CD4-positive, alpha-beta T cell (primary cell): ENCODE measurements around the gene KIF3C. TPM values are rescaled to one million over a fixed set of nuclear protein-coding genes. Genes with fewer than 3 reads are reported as not detected.

Source experiments
- ATAC-seq: fragments of 200-7000 bp; cut with Tn5 transposase; one replicate; pipeline ENCODE4 v1.10.0; 2022; ENCODE audit warnings: mild to moderate bottlenecking; ENCODE audit not compliant: poor library complexity
- CTCF ChIA-PET: fragments of 350-600 bp; sonication (Branson Sonifier 250); formaldehyde crosslinking; loops from one replicate; lab custom pipeline; 2021; ENCODE audit warnings: antibody characterized with exemption, inconsistent platforms; lab: Charles Lee
- POLR2A ChIA-PET: fragments of 350-600 bp; sonication (Branson Sonifier 250); formaldehyde crosslinking; loops from one replicate; lab custom pipeline; 2021; ENCODE audit warnings: antibody characterized with exemption, inconsistent platforms; lab: Charles Lee
- DNase-seq, 14 experiments: peaks; one replicate each; pipeline ENCODE4 v3.0.0-alpha.2; 2013 to 2020; ENCODE audit warnings: mixed read lengths in 2 of 14
- H3K27ac ChIP-seq, 2 donors: one replicate each; pipeline versions ENCODE4 v1.5.1 to v1.7.0; 2013; ENCODE audit warnings: low read length in 2 of 2, low read depth in 1 of 2, mild to moderate bottlenecking in 1 of 2
- H3K27me3 ChIP-seq, 2 experiments: 1 replicate in 1 of 2; 2 replicates in 1 of 2; pipeline versions ENCODE4 v1.6.1 to v1.7.0; 2013; ENCODE audit warnings: low read length in 2 of 2, control low read depth in 1 of 2, mild to moderate bottlenecking in 1 of 2, moderate library complexity in 1 of 2; ENCODE audit not compliant: insufficient read depth in 2 of 2, control insufficient read depth in 1 of 2
- H3K36me3 ChIP-seq: one replicate; pipeline ENCODE4 v1.6.1; 2013; ENCODE audit warnings: low read length, control low read depth; ENCODE audit not compliant: insufficient read depth
- H3K4me1 ChIP-seq: one replicate; pipeline ENCODE4 v1.6.1; 2013; ENCODE audit warnings: low read length, control low read depth; ENCODE audit not compliant: insufficient read depth
- H3K4me3 ChIP-seq: one replicate; pipeline ENCODE4 v1.5.1; 2013; ENCODE audit warnings: mild to moderate bottlenecking, low read length, moderate library complexity
- H3K9me3 ChIP-seq, 2 experiments: 1 replicate in 1 of 2; 2 replicates in 1 of 2; pipeline versions ENCODE4 v1.6.1 to v1.7.0; 2013; ENCODE audit warnings: low read length in 2 of 2, mild to moderate bottlenecking in 2 of 2, control low read depth in 1 of 2, moderate library complexity in 1 of 2; ENCODE audit not compliant: control insufficient read depth in 1 of 2, insufficient read depth in 1 of 2
- H3K27ac Mint-ChIP-seq: one replicate; pipeline ENCODE4 v1.8.0; 2020; ENCODE audit warnings: mixed read lengths
- H3K27me3 Mint-ChIP-seq: one replicate; pipeline ENCODE4 v1.8.0; 2021; ENCODE audit warnings: mixed read lengths
- H3K36me3 Mint-ChIP-seq: one replicate; pipeline ENCODE4 v1.8.0; 2021; ENCODE audit warnings: low read depth, mixed read lengths
- H3K4me1 Mint-ChIP-seq: one replicate; pipeline ENCODE4 v1.8.0; 2021; ENCODE audit warnings: low read depth, mixed read lengths
- H3K4me3 Mint-ChIP-seq: one replicate; pipeline ENCODE4 v1.8.0; 2020; ENCODE audit warnings: mild to moderate bottlenecking, mixed read lengths
- H3K9me3 Mint-ChIP-seq: one replicate; pipeline ENCODE4 v1.8.0; 2020; ENCODE audit warnings: mixed read lengths
- intact Hi-C, 2 experiments: fragments of 100-400 bp; cut with DNase I in 1 of 2; cut with micrococcal nuclease in 1 of 2; formaldehyde crosslinking; loops; one replicate each; pipeline versions ENCODE4 v1.15.1 to v1.9.0; 2023 to 2025; cut with DNase I, micrococcal nuclease
- total RNA-seq, 174 experiments: library from RNA in 2 of 174; stranded (reverse) in 2 of 174; gene quantifications; one replicate each; pipeline ENCODE4 v1.2.3 and lab custom pipeline; 2021 to 2026
- TF ChIP-seq, protein P1 (sequence below): fragments of 200-600 bp; IDR thresholded peaks from one replicate; pipeline ENCODE4 v1.8.0; 2022; ENCODE audit warnings: antibody characterized with exemption, mild to moderate bottlenecking

KIF3C gene
- total RNA-seq, 2 experiments from 2014 or later: 1.8 to 3.4 TPM

DNA sequence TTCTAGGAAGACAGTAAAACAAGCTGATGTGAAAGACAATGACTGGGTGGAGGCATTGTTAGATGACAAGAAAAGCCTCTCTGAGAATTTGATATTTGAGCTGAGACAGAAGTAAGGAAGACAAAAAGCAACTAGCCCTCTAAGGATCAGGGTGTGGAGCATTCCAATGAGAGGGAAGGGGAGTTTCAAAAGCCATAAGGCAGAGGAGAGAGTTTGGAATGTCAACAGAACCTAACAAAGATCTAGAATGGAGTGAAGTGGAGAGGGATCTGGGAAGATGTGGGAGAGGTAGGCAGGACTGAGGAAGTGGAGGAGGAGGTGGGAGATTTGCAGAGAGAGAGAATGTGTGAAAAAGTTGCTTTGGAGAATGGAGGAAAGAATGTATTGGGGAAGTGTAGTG lies 86.7 kb downstream of the KIF3C start:
- CTCF ChIA-PET: no interaction called here
- H3K4me3 Mint-ChIP-seq: no peak overlapping the region
- H3K9me3 Mint-ChIP-seq: no peaks in the 10 kb centered on the region
- Histone ChIP-seq H3K4me1 (no peaks in the 10 kb centered on the region), H3K36me3 (no peaks in the 10 kb centered on the region), H3K27ac (no peak overlapping the region), H3K4me3 (no peak overlapping the region), H3K9me3 (no peaks in the 10 kb centered on the region), H3K27me3 (no peaks in the 10 kb centered on the region)
- no peaks in the 10 kb centered on the region for H3K4me1 Mint-ChIP-seq
- POLR2A ChIA-PET: interaction anchor here (0.6 kb wide), 1 partner anchor 69 kb away, joined by 5 read pairs; no protein-coding TSS in a partner anchor
- H3K36me3 Mint-ChIP-seq: no peaks in the 10 kb centered on the region
- ATAC-seq (no peak), DNase-seq (no peak)
- intact Hi-C loops: no loop called here
- no peaks in the 10 kb centered on the region for H3K27me3 Mint-ChIP-seq
- no peak overlapping the region for H3K27ac Mint-ChIP-seq
- TF ChIP-seq, protein P1, sequence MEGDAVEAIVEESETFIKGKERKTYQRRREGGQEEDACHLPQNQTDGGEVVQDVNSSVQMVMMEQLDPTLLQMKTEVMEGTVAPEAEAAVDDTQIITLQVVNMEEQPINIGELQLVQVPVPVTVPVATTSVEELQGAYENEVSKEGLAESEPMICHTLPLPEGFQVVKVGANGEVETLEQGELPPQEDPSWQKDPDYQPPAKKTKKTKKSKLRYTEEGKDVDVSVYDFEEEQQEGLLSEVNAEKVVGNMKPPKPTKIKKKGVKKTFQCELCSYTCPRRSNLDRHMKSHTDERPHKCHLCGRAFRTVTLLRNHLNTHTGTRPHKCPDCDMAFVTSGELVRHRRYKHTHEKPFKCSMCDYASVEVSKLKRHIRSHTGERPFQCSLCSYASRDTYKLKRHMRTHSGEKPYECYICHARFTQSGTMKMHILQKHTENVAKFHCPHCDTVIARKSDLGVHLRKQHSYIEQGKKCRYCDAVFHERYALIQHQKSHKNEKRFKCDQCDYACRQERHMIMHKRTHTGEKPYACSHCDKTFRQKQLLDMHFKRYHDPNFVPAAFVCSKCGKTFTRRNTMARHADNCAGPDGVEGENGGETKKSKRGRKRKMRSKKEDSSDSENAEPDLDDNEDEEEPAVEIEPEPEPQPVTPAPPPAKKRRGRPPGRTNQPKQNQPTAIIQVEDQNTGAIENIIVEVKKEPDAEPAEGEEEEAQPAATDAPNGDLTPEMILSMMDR: no peak

- no peak for ATAC-seq
- H3K4me1 Mint-ChIP-seq: no peaks in the 10 kb centered on the region
- POLR2A ChIA-PET: interaction anchor here (0.6 kb wide), 2 partner anchors 68 to 124 kb away, joined by 3 to 5 read pairs; no protein-coding TSS in a partner anchor
These were observed 87.3 kb downstream of the KIF3C start for GRCh38 chr2:25895018-25895417.

GRCh38 chr2:25894135-25894830 lies 88.0 kb downstream of the KIF3C start:
- TF ChIP-seq, protein P1: no peak
- Histone ChIP-seq H3K4me1 (no peaks in the 10 kb centered on the region), H3K4me3 (no peak overlapping the region), H3K27me3 (no peaks in the 10 kb centered on the region), H3K36me3 (no peaks in the 10 kb centered on the region), H3K27ac (no peak overlapping the region), H3K9me3 (no peaks in the 10 kb centered on the region)
- no peaks in the 10 kb centered on the region for H3K9me3 Mint-ChIP-seq
- no peaks in the 10 kb centered on the region for H3K27me3 Mint-ChIP-seq
- POLR2A ChIA-PET: interaction anchor here (0.6 kb wide), 1 partner anchor 125 kb away, joined by 3 read pairs; no protein-coding TSS in a partner anchor
- DNase-seq (no peak), ATAC-seq (no peak)
- H3K36me3 Mint-ChIP-seq: no peaks in the 10 kb centered on the region
- no peak overlapping the region for H3K4me3 Mint-ChIP-seq
- intact Hi-C loops: no loop called here
- H3K27ac Mint-ChIP-seq: no peak overlapping the region
- no peaks in the 10 kb centered on the region for H3K4me1 Mint-ChIP-seq
- CTCF ChIA-PET: no interaction called here

More at GRCh38 chr2:25895018-25895417, 87.3 kb downstream of the KIF3C start:
- Histone ChIP-seq H3K27me3 (no peaks in the 10 kb centered on the region), H3K4me3 (no peak overlapping the region), H3K4me1 (no peaks in the 10 kb centered on the region), H3K36me3 (no peaks in the 10 kb centered on the region), H3K27ac (no peak overlapping the region), H3K9me3 (no peaks in the 10 kb centered on the region)
- no peaks in the 10 kb centered on the region for H3K9me3 Mint-ChIP-seq
- intact Hi-C loops: no loop called here
- TF ChIP-seq, protein P1: no peak
- CTCF ChIA-PET: no interaction called here
- no peak overlapping the region for H3K27ac Mint-ChIP-seq
- no peaks in the 10 kb centered on the region for H3K36me3 Mint-ChIP-seq
- no peaks in the 10 kb centered on the region for H3K27me3 Mint-ChIP-seq
- DNase-seq: no peak
- no peak overlapping the region for H3K4me3 Mint-ChIP-seq
